HCT116 (cell line): ENCODE data around the gene GNPTAB. TPM values are rescaled to one million over a fixed set of nuclear protein-coding genes. Genes with fewer than 3 reads are reported as not detected.

Experiments used
- ATAC-seq: fragments of 200-7000 bp; cut with Tn5 transposase; 2 replicates; pipeline ENCODE4 v1.9.1; 2020; ENCODE audit warnings: mild to moderate bottlenecking, moderate library complexity
- BruUV-seq: library from RNA; stranded (reverse); fragments of 400-500 nt; replicated peaks from 2 replicates; lab custom pipeline; 2021; lab: Mats Ljungman, UMichigan
- CTCF ChIA-PET: fragments of 300-600 bp; sonication (Branson Sonifier 250); formaldehyde crosslinking; loops from one replicate; lab custom pipeline; 2021; ENCODE audit warnings: antibody characterized with exemption; lab: Charles Lee
- POLR2A ChIA-PET: fragments of 300-600, 350-600 bp; sonication (Branson Sonifier 250); formaldehyde crosslinking; loops from one replicate; lab custom pipeline; 2021; ENCODE audit warnings: antibody characterized with exemption; lab: Charles Lee
- RAD21 ChIA-PET, 2 experiments: fragments of 300-600 bp; sonication (Branson Sonifier 250); formaldehyde crosslinking; loops; one replicate each; lab custom pipeline; 2023; ENCODE audit warnings: low total read pairs in 2 of 2; ENCODE audit not compliant: uncharacterized antibody in 2 of 2, unreplicated experiment in 2 of 2, low non-redundant PET in 1 of 2; lab: Charles Lee
- DNase-seq: peaks from one replicate; pipeline ENCODE4 v3.0.0-alpha.2; 2010; ENCODE audit warnings: low read depth, low spot score
- H2AFZ ChIP-seq: fragments of 200-600 bp; shearing (Covaris generic), sonication (generic); 2 replicates; pipeline ENCODE4 v1.6.1; 2017; ENCODE audit warnings: low read depth, mixed run types, mixed read lengths, antibody characterized with exemption, low read length; ENCODE audit not compliant: poor library complexity, severe bottlenecking
- H3K27ac ChIP-seq: 2 replicates; pipeline ENCODE4 v1.5.1; 2012; ENCODE audit warnings: low read depth, low read length
- H3K27me3 ChIP-seq: fragments of 200-600 bp; sonication (generic); 2 replicates; pipeline ENCODE4 v1.6.1; 2016; ENCODE audit warnings: mixed run types, low read length, mixed read lengths; ENCODE audit not compliant: insufficient read depth
- H3K36me3 ChIP-seq, 2 experiments: fragments of 200-500 bp in 1 of 2; fragments of 200-600 bp in 1 of 2; sonication (Bioruptor generic) in 1 of 2; sonication (generic) in 1 of 2; 2 replicates each; pipeline versions ENCODE4 v1.5.1 to v1.6.1; 2014 to 2016; ENCODE audit warnings: low read length in 2 of 2, inconsistent platforms in 1 of 2, mixed read lengths in 1 of 2, mixed run types in 1 of 2; ENCODE audit not compliant: insufficient read depth in 2 of 2, control insufficient read depth in 1 of 2
- H3K4me1 ChIP-seq, 2 experiments: fragments of 200-600 bp in 1 of 2; sonication (generic) in 1 of 2; 2 replicates each; pipeline versions ENCODE4 v1.5.1 to v1.6.1; 2012 to 2017; ENCODE audit warnings: low read length in 2 of 2, inconsistent platforms in 1 of 2, mild to moderate bottlenecking in 1 of 2, mixed read lengths in 1 of 2, mixed run types in 1 of 2, moderate library complexity in 1 of 2; ENCODE audit not compliant: insufficient read depth in 2 of 2, control insufficient read depth in 1 of 2
- H3K4me2 ChIP-seq: fragments of 200-600 bp; sonication (generic); 2 replicates; pipeline ENCODE4 v1.6.1; 2017; ENCODE audit warnings: mixed run types, low read length, mixed read lengths
- H3K4me3 ChIP-seq, 2 experiments: fragments of 200-600 bp in 1 of 2; sonication (generic) in 1 of 2; replicated peaks in 1 of 2; 2 replicates each; pipeline ENCODE4 v1.5.1; 2011 to 2016; ENCODE audit warnings: low read length in 2 of 2, control low read depth in 1 of 2, low read depth in 1 of 2, mild to moderate bottlenecking in 1 of 2, mixed read lengths in 1 of 2, mixed run types in 1 of 2
- H3K79me2 ChIP-seq: fragments of 200-600 bp; sonication (generic); 2 replicates; pipeline ENCODE4 v1.6.1; 2017; ENCODE audit warnings: mild to moderate bottlenecking, mixed run types, low read length, moderate library complexity, mixed read lengths; ENCODE audit not compliant: insufficient read depth
- H3K9ac ChIP-seq: fragments of 200-600 bp; sonication (generic); 2 replicates; pipeline ENCODE4 v1.6.1; 2016; ENCODE audit warnings: low read length, mixed read lengths
- H3K9me2 ChIP-seq: fragments of 200-600 bp; sonication (generic), shearing (Covaris generic); 2 replicates; pipeline ENCODE4 v1.6.1; 2017; ENCODE audit warnings: mixed run types, mild to moderate bottlenecking, moderate library complexity; ENCODE audit not compliant: insufficient read depth
- H3K9me3 ChIP-seq, 2 experiments: fragments of 200-500 bp in 1 of 2; fragments of 200-600 bp in 1 of 2; sonication (Bioruptor generic) in 1 of 2; sonication (generic) in 1 of 2; 2 replicates each; pipeline ENCODE4 v1.6.1; 2014 to 2017; ENCODE audit warnings: low read length in 2 of 2, mixed read lengths in 2 of 2, inconsistent platforms in 1 of 2, low read depth in 1 of 2, mild to moderate bottlenecking in 1 of 2, mixed run types in 1 of 2, moderate library complexity in 1 of 2; ENCODE audit not compliant: control insufficient read depth in 1 of 2, insufficient read depth in 1 of 2
- H4K20me1 ChIP-seq: fragments of 200-600 bp; sonication (generic), shearing (Covaris generic); 2 replicates; pipeline ENCODE4 v1.6.1; 2017; ENCODE audit warnings: mixed run types, mild to moderate bottlenecking, moderate library complexity; ENCODE audit not compliant: insufficient read depth
- CEBPB ChIP-seq: IDR thresholded peaks from 2 replicates; pipeline ENCODE4 v1.6.1; 2012; ENCODE audit warnings: low read depth
- ELF1 ChIP-seq: IDR thresholded peaks from 2 replicates; pipeline ENCODE4 v1.6.1; 2012; ENCODE audit warnings: low read depth, borderline replicate concordance
- EZH2 ChIP-seq: fragments of 200-600 bp; sonication (generic); IDR thresholded peaks from 2 replicates; pipeline ENCODE4 v1.6.1; 2017; ENCODE audit warnings: antibody characterized with exemption, mixed run types
- EZH2phosphoT487 ChIP-seq: fragments of 200-600 bp; IDR thresholded peaks from 2 replicates; pipeline ENCODE4 v1.6.1; 2018; ENCODE audit warnings: antibody characterized with exemption, borderline replicate concordance
- FOSL1 ChIP-seq: IDR thresholded peaks from 2 replicates; pipeline ENCODE4 v1.6.1; 2012; ENCODE audit warnings: low read depth
- POLR2A ChIP-seq: IDR thresholded peaks from 2 replicates; pipeline ENCODE4 v1.7.0; 2011; ENCODE audit warnings: borderline replicate concordance; ENCODE audit not compliant: insufficient read depth, insufficient read length; ENCODE audit errors: extremely low read depth
- RAD21 ChIP-seq: IDR thresholded peaks from 2 replicates; pipeline ENCODE4 v1.6.1; 2012; ENCODE audit warnings: low read depth, mild to moderate bottlenecking
- REST ChIP-seq: IDR thresholded peaks from 2 replicates; pipeline ENCODE4 v1.6.1; 2012; ENCODE audit warnings: low read depth
- SP1 ChIP-seq: IDR thresholded peaks from 2 replicates; pipeline ENCODE4 v1.6.1; 2012; ENCODE audit warnings: low read depth
- ZBTB33 ChIP-seq: IDR thresholded peaks from 2 replicates; pipeline ENCODE4 v1.6.1; 2011; ENCODE audit warnings: mild to moderate bottlenecking, low read length, moderate library complexity; ENCODE audit not compliant: insufficient replicate concordance; ENCODE audit errors: extremely low read depth
- ZFX ChIP-seq: fragments of 450-650 bp; IDR thresholded peaks from 2 replicates; pipeline ENCODE4 v1.6.1; 2017
- ZNF274 ChIP-seq: fragments of 200-500 bp; sonication (Bioruptor generic); IDR thresholded peaks from 2 replicates; pipeline ENCODE4 v1.6.1; 2014; ENCODE audit warnings: mild to moderate bottlenecking, low read depth, low read length, inconsistent platforms
- intact Hi-C: fragments of 100-400 bp; cut with micrococcal nuclease; formaldehyde crosslinking; loops from 2 replicates; pipeline ENCODE4 v1.10.0; 2022
- total RNA-seq: library from RNA; stranded (reverse); gene quantifications from one replicate; pipeline ENCODE4 v1.2.1, GENCODE V29; 2021; ENCODE audit not compliant: unreplicated experiment
- TF ChIP-seq, protein P1 (sequence below), 3 experiments: fragments of 200-600 bp in 1 of 3; sonication (generic) in 1 of 3; IDR thresholded peaks in 2 of 3; conservative IDR thresholded peaks in 1 of 3; 2 replicates each; pipeline ENCODE4 v1.5.1; 2012 to 2017; ENCODE audit warnings: low read depth in 2 of 3, low read length in 2 of 3, antibody characterized with exemption in 1 of 3, borderline replicate concordance in 1 of 3, control low read depth in 1 of 3, mild to moderate bottlenecking in 1 of 3, mixed read lengths in 1 of 3, mixed run types in 1 of 3, moderate library complexity in 1 of 3; ENCODE audit not compliant: insufficient read depth in 1 of 3
- TF ChIP-seq, protein P2 (sequence below): IDR thresholded peaks from 2 replicates; pipeline ENCODE4 v1.6.1; 2012

GNPTAB gene
- total RNA-seq, 1 experiment from 2014 or later = 41.4 TPM

- intact Hi-C loops = no loop called here
- Histone ChIP-seq H3K4me1 (no peaks in the 10 kb centered on the region), H3K4me2 (no peak overlapping the region), H3K9me2 (no peaks in the 10 kb centered on the region), H3K27ac (no peak overlapping the region), H3K9ac (no peak overlapping the region)
- POLR2A ChIA-PET = no interaction called here
- DNase-seq = no peak
- no TSS peak for BruUV-seq
- ATAC-seq = no peak
- TF ChIP-seq RAD21 (no peak), EZH2 (no peak), ZFX (no peak), ELF1 (no peak)
- TF ChIP-seq, protein P1, sequence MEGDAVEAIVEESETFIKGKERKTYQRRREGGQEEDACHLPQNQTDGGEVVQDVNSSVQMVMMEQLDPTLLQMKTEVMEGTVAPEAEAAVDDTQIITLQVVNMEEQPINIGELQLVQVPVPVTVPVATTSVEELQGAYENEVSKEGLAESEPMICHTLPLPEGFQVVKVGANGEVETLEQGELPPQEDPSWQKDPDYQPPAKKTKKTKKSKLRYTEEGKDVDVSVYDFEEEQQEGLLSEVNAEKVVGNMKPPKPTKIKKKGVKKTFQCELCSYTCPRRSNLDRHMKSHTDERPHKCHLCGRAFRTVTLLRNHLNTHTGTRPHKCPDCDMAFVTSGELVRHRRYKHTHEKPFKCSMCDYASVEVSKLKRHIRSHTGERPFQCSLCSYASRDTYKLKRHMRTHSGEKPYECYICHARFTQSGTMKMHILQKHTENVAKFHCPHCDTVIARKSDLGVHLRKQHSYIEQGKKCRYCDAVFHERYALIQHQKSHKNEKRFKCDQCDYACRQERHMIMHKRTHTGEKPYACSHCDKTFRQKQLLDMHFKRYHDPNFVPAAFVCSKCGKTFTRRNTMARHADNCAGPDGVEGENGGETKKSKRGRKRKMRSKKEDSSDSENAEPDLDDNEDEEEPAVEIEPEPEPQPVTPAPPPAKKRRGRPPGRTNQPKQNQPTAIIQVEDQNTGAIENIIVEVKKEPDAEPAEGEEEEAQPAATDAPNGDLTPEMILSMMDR (IDR thresholded peaks at IDR 0.05 in 2 of 3, conservative IDR thresholded peaks at IDR 0.05 in 1 of 3; ENCODE audit: borderline replicate concordance in 1 of 3, insufficient read depth in 1 of 3, low read depth in 2 of 3, low read length in 2 of 3) = no peak
- TF ChIP-seq, all 23 proteins: peak for 0
- CTCF ChIA-PET = no interaction called here
- Histone ChIP-seq H4K20me1 (no peaks in the 10 kb centered on the region), H2AFZ (no peak overlapping the region), H3K36me3 (no peaks in the 10 kb centered on the region), H3K27me3 (no peaks in the 10 kb centered on the region), H3K9me3 (no peaks in the 10 kb centered on the region), H3K79me2 (peaks cover 13% of the 10 kb centered on the region), H3K4me3 (no peak overlapping the region)
- RAD21 ChIA-PET = no interaction called here
Observed at GRCh38 chr12:101804409-101804808, 26.4 kb downstream of the GNPTAB start.

GRCh38 chr12:101803978-101804377 lies 26.8 kb downstream of the GNPTAB start:
- Histone ChIP-seq H4K20me1 (no peaks in the 10 kb centered on the region), H3K36me3 (no peaks in the 10 kb centered on the region), H2AFZ (no peak overlapping the region), H3K9ac (no peak overlapping the region), H3K9me3 (no peaks in the 10 kb centered on the region), H3K27me3 (no peaks in the 10 kb centered on the region), H3K9me2 (no peaks in the 10 kb centered on the region), H3K4me1 (no peaks in the 10 kb centered on the region), H3K4me2 (no peak overlapping the region), H3K4me3 (no peak overlapping the region), H3K79me2 (peaks cover 13% of the 10 kb centered on the region), H3K27ac (no peak overlapping the region)
- ATAC-seq (no peak), DNase-seq (no peak)
- CTCF ChIA-PET = no interaction called here
- BruUV-seq = no TSS peak
- RAD21 ChIA-PET = no interaction called here
- POLR2A ChIA-PET = no interaction called here
- intact Hi-C loops = no loop called here
- TF ChIP-seq CEBPB (no peak), REST (no peak), EZH2 (no peak), POLR2A (no peak), SP1 (no peak), FOSL1 (no peak), ZBTB33 (no peak), ZNF274 (no peak), EZH2phosphoT487 (no peak)
- TF ChIP-seq, protein P2, sequence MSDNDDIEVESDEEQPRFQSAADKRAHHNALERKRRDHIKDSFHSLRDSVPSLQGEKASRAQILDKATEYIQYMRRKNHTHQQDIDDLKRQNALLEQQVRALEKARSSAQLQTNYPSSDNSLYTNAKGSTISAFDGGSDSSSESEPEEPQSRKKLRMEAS = no peak
